AG09309 (cell line): ENCODE measurements around the gene DCBLD2.

Experiments used
- DNase-seq: peaks from one replicate; pipeline ENCODE4 v3.0.0-alpha.2; 2010; ENCODE audit warnings: low read depth
- H3K4me3 ChIP-seq: 2 replicates; pipeline ENCODE4 v1.5.1; 2011; ENCODE audit warnings: mild to moderate bottlenecking, low read depth, low read length, moderate library complexity; ENCODE audit not compliant: control insufficient read depth
- CTCF ChIP-seq: IDR thresholded peaks from 2 replicates; pipeline ENCODE4 v1.5.1; 2011; ENCODE audit warnings: mild to moderate bottlenecking, low read depth, low read length, inconsistent platforms; ENCODE audit not compliant: insufficient read depth, control insufficient read depth; ENCODE audit errors: missing control alignments

The DCBLD2 gene

DNA sequence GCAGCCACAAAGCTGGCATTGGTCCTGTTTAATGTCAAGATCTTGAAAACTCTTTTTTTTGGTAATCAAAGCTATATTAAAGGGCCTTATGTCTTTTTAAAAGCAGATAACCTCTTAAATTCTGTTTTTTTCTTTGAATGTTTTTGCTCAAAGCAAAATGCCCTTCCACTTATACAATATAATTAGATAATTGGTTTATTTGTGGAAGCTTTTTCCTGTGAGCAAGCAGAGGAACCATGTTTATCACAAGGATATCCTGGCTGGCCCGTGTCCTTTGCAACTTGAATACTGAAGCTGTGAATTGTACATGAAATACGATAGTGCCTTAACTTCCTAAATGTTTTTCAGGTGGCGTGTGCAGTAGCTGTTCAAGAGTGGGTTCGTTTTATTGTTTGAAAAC lies 135.8 kb downstream of the DCBLD2 start:
- no peak for DNase-seq
- H3K4me3 ChIP-seq = no peak overlapping the region
- no peak for TF ChIP-seq CTCF

GRCh38 chr3:98764472-98764884 lies 137.0 kb downstream of the DCBLD2 start:
- no peak overlapping the region for H3K4me3 ChIP-seq
- no peak for DNase-seq
- no peak for TF ChIP-seq CTCF

GRCh38 chr3:98763819-98764418 lies 137.6 kb downstream of the DCBLD2 start:
- no peak for TF ChIP-seq CTCF
- H3K4me3 ChIP-seq = no peak overlapping the region
- no peak for DNase-seq

GRCh38 chr3:98763076-98763475 lies 138.4 kb downstream of the DCBLD2 start, which contains the start of gene ST3GAL6:
ST3GAL6 (plus strand) TSS chr3:98763340; CDS start chr3:98768441, 5,101 bp downstream.
- DNase-seq = no peak
- no peak for TF ChIP-seq CTCF
- H3K4me3 ChIP-seq = no peak within 1 kb of the TSS

DNA sequence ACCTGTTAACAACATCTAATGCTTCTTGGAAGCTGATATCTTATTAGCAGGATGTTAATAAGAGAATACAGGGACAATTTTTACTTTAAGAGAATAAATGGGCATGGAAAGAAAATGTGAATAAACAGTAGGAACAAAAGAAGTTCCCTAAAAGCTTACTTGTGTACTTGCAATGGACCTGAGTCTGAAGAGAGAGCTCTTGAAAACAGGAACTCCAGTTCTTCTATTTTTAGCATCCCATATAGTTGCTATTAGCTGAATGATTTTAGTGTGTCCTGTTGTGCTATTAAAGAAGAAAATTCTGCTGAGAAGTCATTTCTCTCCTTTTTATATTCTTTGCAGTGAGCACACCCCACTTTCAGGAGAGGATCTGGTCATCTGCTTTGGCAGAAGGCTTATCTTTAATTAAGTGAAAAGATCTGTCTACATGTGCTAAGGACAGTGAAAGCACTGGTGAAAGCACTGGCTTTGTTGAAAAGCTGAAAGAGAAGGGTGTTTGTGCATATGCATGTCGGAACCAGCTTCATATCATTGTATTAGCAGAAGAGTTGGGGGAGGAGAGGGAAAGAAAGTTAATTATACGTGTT lies 139.8 kb downstream of the DCBLD2 start:
- no peak for DNase-seq
- TF ChIP-seq CTCF = no peak
- no peak overlapping the region for H3K4me3 ChIP-seq

DNA sequence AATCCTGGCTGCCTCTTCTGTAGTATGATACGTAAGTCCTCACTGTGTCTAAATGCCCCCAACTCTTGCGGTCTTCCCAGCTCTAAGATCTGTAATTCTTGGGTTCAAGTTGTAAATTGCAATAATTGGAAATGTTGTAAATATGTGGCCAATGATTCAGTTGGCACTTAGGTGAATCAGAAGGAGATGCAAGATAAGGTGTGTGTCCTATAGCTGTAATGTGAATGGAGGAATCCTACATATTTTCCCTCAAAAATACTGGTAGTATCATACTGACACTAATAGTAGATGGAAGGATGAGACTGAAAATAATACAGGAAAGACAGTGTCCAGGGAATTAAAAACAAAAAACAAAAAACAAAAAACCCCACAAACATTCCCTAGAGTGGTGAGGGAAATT lies 141.9 kb downstream of the DCBLD2 start:
- no peak for DNase-seq
- no peak overlapping the region for H3K4me3 ChIP-seq
- no peak for TF ChIP-seq CTCF
